ENCODE results near the gene NHERF2. TPM values are rescaled to one million over a fixed set of nuclear protein-coding genes. Genes with fewer than 3 reads are reported as not detected.

The NHERF2 gene
- total RNA-seq, 2 donors from 2014 or later, result 66.0 to 84.1 TPM

- ATAC-seq (ENCODE audit: insufficient number of reproducible peaks, low FRiP score, low read depth) (no peak), DNase-seq (ENCODE audit: low spot score) (no peak)
- TF ChIP-seq CTCF (IDR thresholded peaks at IDR 0.05), result no peak
- Histone ChIP-seq H3K9me3 (no peaks in the 10 kb centered on the region), H3K4me1 (ENCODE audit: control insufficient read depth in 1 of 2, low read depth in 2 of 2) (no peaks in the 10 kb centered on the region), H3K36me3 (peaks cover 54% of the 10 kb centered on the region), H3K4me3 (no peak overlapping the region), H3K27me3 (replicated peaks; ENCODE audit: insufficient read depth) (no peaks in the 10 kb centered on the region), H3K27ac (no peak overlapping the region)
Observed at GRCh38 chr16:1998360-1998835, 28.3 kb upstream of the NHERF2 start.

- H3K4me1 ChIP-seq (ENCODE audit: control insufficient read depth in 1 of 2, low read depth in 2 of 2), result peaks cover 2 to 5% of the 10 kb centered on the region in 2 donors
- H3K27ac ChIP-seq, result no peak overlapping the region
- H3K36me3 ChIP-seq, result peaks cover 54% of the 10 kb centered on the region
- ATAC-seq (ENCODE audit: insufficient number of reproducible peaks, low FRiP score, low read depth), result no peak
- no peak overlapping the region for H3K4me3 ChIP-seq
- no peak for TF ChIP-seq CTCF (IDR thresholded peaks at IDR 0.05)
- no peaks in the 10 kb centered on the region for H3K27me3 ChIP-seq (replicated peaks; ENCODE audit: insufficient read depth)
- DNase-seq (ENCODE audit: low spot score), result no peak
- H3K9me3 ChIP-seq, result no peaks in the 10 kb centered on the region
Observed at GRCh38 chr16:1998852-1999801, 27.6 kb upstream of the NHERF2 start.

GRCh38 chr16:1999866-2000514, 26.7 kb upstream of the NHERF2 start:
- no peak overlapping the region for H3K27ac ChIP-seq
- H3K9me3 ChIP-seq, result no peaks in the 10 kb centered on the region
- H3K36me3 ChIP-seq, result peaks cover 54% of the 10 kb centered on the region
- DNase-seq (ENCODE audit: low spot score), result no peak
- TF ChIP-seq CTCF (IDR thresholded peaks at IDR 0.05), result no peak
- no peak overlapping the region for H3K4me3 ChIP-seq
- H3K27me3 ChIP-seq (replicated peaks; ENCODE audit: insufficient read depth), result no peaks in the 10 kb centered on the region
- H3K4me1 ChIP-seq (ENCODE audit: control insufficient read depth in 1 of 2, low read depth in 2 of 2), result peaks cover 6 to 14% of the 10 kb centered on the region in 2 donors
- ATAC-seq (ENCODE audit: insufficient number of reproducible peaks, low FRiP score, low read depth), result no peak

GRCh38 chr16:2001035-2001434, 25.7 kb upstream of the NHERF2 start:
- no peaks in the 10 kb centered on the region for H3K9me3 ChIP-seq
- no peak for ATAC-seq (ENCODE audit: insufficient number of reproducible peaks, low FRiP score, low read depth)
- H3K27ac ChIP-seq, result no peak overlapping the region
- peaks cover 6 to 20% of the 10 kb centered on the region in 2 donors for H3K4me1 ChIP-seq (ENCODE audit: control insufficient read depth in 1 of 2, low read depth in 2 of 2)
- H3K4me3 ChIP-seq, result no peak overlapping the region
- H3K36me3 ChIP-seq, result peaks cover 51% of the 10 kb centered on the region
- no peak for TF ChIP-seq CTCF (IDR thresholded peaks at IDR 0.05)
- H3K27me3 ChIP-seq (replicated peaks; ENCODE audit: insufficient read depth), result no peaks in the 10 kb centered on the region
- DNase-seq (ENCODE audit: low spot score), result no peak
